Measurements from ENCODE around the gene CCR6.
"Not testable (repeated sequence)": the region's sequence is repeated elsewhere in the genome, so short reads cannot be mapped to it uniquely, and the experiment has no call there.

Gene CCR6

DNA sequence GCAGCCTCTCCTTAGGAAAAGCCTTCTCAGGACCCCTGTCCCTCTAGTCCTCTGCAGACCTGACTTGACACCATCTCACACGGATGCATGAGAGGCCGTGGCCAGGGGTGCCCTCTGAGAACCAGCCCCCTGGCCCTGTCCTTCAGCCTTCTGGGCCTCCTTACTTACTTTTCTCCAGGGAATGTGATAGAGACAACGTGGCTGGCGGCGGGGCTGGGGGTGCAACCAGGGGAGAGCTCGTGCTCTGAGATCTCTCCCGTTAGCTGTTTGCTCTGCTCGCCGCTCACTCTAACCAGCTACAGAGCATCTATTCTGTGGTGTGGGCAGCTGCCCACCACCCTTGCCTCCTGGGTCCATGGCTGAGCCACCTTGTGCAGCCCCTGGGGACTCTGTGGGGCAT lies 20.1 kb downstream of the CCR6 start:
- DNase-seq (ENCODE audit: low read depth), result no peak

DNA sequence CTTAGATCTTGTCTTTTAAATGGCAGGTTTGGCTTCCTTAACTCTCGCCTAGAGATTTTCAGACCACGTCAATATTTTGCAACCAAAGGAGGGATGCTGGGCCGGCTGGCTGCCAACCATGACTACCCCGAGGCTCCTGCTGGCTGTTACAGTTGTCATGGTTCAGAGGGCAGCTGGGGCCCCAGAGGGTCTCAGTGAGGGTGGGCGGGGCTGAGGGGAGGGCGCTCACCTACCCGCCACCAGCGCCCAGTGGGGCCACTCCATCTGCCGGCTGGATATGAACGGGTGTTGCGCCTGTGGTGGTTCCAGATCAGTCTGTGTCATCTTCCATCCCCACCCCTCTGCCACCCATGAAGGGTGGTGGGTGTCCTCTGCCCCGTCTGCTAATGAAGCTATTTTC lies 22.6 kb downstream of the CCR6 start:
- no peak for DNase-seq (ENCODE audit: low read depth)

DNA sequence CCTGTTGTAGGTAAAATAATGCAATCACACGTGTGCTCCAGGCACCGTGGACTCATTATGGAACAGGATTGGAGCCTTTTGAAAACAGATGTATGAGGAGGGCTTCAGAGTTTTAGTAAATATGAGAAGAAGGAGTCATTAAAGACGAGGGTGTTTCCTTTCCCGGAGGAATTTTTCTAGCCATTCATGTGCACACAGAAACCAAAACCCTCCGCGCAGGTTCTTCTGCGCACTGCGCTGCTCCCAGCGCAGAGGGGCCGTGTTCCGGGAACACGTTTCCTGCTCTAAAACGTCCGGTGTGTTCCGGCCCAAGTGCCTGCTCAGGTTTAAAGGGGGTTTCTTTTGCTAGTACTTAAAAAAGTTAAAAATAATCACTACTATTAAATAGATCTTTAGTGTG lies 23.2 kb downstream of the CCR6 start:
- no peak for DNase-seq (ENCODE audit: low read depth)

DNA sequence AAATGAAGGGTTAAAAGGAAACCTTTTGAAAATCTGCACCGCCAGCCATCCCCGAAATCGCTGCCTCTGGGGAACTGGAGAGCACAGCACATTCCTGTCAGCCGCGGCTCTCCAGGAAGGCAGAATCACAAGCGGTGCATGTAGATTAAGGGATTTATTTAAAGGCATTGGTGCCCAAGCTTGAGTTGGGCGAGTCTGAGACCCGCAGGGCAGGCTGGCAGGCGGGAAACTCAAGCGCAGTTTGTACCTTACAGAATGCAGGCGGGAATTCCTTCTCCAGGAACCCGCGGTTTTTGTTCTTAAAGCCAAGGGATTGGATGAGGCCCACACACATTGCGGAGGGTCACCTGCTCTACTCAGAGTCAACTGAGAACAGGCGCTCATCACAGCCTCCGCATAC lies 24.1 kb downstream of the CCR6 start:
- no peak for DNase-seq (ENCODE audit: low read depth)

DNA sequence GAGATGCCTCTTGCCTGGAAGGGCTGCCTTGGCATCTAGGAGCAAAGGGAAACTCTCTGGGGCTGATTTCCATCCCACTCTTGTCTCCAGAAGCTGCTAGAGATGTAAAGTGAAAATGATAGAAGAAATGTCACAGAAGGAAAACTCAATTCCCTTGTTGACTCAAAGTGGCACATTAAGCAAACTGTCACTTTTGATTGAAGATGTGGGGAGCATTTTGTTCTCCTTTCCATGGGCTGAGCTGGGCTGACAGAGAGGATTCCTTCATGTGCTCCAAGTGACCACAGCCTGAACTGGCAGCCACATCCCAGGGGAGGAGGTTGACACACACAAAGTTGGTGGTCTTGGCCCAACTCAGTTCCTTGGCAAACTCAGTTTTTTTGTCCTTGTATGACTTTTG lies 25.1 kb downstream of the CCR6 start:
- DNase-seq (ENCODE audit: low read depth), result no peak

DNA sequence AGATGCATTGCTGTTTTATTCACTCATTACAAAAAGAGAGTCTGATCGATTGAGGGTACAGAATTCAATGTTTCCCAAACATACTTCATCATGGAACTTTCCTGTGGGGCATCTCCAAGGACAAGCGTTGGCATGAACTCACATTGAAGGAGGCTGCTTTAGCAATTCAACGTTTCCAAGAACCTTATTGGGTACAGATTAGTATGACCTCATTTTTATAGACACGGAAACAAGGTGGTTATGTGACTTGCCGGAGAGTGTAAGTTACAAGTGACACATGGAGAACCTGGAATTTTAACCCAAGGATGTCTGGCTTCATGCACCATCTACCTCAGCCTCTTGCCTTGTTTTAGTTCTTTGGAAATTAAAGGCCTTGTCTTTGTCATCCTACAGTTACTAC lies 26.1 kb downstream of the CCR6 start:
- DNase-seq (ENCODE audit: low read depth), result no peak

DNA sequence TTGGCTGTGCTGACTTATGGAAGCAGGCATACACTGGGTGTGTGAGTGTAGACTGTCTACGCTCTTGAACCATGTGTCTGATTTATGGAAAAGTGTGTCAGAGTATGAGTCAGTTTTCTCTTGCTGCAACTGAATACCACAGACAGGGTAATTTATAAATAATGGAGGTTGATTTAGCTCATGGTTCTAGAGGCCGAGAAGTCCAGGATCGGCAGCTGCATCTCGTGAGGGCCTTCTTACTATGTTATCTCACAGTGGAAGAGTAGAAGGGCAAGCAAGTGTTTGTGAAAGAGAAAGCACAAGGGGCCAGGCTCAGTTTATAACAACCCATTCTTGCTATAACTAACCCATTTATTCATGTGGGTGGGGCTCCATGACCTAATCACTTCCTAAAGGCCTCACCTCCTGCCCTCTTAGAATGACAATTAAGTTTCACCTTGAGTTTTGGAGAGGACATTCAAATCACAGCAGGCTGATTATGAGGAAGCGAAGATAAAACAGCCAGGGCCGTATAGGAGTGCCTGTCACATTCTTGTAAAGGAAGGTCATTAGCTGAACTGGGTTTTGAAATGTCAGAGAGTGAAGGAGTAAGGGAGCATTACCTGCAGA lies 28.1 kb downstream of the CCR6 start:
- DNase-seq (ENCODE audit: low read depth), result no peak

DNA sequence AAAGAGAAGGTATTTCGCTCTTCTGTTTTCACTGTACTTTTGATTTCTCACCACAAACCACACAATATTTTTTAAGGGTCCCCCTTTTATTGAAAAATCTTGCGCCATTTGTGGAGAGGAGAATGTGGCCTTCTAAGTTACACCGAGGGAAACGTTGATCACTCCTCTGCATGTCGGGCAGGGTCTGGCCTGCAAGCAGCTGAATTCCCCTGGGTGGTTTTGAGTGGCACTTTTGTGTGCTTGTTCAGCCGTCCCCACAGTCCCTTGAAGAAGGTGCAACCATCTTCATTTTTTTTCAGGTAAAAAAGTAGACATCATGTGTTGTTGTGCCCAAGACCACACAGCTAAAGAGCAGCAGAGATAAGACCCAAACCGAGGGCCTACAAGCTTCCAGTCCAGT lies 28.8 kb downstream of the CCR6 start:
- no peak for DNase-seq (ENCODE audit: low read depth)

DNA sequence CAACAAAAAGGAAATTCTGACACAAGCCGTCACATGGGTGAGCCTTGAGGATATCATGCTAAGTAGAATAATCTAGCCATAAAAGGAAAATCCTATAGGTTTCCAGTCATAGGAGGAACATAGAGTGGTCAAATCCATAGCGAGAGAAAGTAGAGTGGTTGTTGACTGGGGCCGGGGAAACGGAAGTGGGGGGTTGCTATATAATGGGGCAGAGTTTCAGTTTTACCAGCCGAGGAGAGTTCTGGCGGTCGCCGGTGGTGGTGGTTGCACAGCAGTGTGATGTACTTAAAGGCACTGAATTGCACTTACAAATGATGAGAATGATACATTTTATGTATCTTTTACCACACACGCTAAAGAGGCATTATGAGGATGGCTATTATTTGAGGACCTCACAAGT lies 30.0 kb downstream of the CCR6 start:
- DNase-seq (ENCODE audit: low read depth), result no peak

DNA sequence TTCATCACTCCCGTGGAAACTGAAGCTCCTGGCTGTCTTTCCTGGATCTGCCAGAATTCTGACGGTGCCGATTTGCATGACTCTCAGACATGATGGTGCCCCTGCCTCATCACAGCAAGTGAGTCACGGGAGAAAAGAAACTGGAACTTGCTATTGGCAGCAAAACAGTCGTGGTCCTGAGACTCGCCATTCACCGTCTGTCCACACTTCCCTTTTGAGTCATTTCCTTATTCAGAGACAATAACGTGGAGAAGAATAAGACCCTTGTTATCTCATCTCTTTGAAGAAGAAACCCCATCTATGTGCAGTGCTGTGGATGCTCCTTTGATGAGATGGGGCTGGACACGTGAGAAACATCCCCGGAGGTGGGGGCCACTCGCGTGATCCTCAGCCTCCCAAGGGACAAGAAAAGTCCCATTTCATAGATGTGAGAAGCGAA lies 30.6 kb downstream of the CCR6 start:
- DNase-seq (ENCODE audit: low read depth), result no peak

DNA sequence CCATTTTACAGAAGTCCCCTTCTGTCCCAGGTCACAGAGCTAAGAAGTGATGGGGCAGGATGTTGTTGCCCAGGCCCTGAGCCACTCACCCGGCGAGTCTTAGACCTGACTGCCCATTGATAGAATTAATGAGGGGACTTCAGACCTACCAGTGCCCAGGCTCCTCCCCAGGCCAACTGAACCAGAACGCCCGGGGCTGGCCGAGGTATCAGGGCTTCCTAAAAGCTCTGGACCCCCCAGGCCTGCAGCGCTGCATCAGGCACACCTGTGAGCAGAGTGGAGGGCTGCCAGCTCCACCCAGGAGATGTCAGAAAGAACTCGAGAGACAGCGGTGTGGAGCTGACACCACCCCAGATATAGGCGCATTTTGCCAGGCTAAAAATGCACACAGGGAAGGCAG lies 31.4 kb downstream of the CCR6 start:
- DNase-seq (ENCODE audit: low read depth), result no peak

DNA sequence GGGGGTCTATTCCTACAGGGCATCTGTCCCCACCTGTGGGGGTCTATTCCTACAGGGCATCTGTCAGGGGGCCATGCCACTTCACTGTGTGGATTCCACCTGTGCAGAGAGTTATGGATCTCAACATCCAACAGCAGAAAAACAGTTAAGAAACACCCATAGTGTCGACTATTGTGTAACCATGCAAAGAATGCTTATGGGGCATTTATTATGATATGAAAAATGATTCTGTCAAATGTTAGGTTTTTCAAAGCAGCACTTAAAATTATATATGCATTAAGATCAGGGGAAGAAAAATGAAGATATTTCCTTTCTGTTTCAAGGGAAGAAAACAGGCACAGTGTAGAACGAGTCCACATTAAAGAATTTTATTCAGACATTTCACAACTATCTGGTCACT lies 32.0 kb downstream of the CCR6 start:
- no peak for DNase-seq (ENCODE audit: low read depth)

DNA sequence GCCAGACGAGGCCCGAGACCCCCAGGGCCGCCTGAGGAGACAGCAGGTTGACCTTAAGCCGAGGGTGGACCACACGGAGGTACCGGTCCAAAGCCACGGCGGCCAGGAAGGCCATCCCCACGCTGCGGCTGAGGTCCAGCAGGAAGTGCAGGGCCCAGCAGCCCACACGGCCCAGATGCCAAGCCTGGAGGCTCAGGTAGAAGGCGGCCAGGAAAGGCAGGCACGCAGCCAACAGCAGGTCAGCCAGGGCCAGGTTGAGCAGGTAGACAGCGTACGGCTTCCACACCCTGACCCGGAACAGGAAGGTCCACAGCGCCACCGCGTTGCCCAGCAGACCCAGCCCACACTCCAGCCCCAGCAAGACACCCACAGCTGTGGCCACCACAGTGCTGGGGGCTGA lies 34.5 kb downstream of the CCR6 start:
- no peak for DNase-seq (ENCODE audit: low read depth)

DNA sequence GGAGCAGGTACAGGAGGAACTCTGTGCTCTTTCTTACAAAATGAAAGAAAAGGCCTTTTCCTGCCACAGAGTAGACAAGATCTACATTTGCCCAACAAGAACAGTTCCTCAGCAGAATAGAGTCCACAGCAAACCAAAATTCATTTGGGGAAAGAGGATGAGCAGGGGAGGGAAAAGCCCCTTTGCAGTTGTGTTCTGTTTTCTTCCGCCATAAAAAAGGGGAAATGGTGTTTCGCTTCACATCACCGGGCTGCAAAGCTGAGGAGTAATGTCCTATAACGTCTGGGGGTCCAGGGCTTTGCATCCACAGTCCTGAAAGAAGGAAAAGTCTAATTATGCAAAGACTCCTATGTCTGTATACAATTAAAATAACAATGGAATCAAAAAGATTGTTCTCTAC lies 35.0 kb downstream of the CCR6 start, which contains the start of gene GPR31:
GPR31 (minus strand) TSS at position 118 of the 400 bp plus-strand sequence. CDS start 149 bp downstream, outside the sequence.
- DNase-seq (ENCODE audit: low read depth), result no peak

DNA sequence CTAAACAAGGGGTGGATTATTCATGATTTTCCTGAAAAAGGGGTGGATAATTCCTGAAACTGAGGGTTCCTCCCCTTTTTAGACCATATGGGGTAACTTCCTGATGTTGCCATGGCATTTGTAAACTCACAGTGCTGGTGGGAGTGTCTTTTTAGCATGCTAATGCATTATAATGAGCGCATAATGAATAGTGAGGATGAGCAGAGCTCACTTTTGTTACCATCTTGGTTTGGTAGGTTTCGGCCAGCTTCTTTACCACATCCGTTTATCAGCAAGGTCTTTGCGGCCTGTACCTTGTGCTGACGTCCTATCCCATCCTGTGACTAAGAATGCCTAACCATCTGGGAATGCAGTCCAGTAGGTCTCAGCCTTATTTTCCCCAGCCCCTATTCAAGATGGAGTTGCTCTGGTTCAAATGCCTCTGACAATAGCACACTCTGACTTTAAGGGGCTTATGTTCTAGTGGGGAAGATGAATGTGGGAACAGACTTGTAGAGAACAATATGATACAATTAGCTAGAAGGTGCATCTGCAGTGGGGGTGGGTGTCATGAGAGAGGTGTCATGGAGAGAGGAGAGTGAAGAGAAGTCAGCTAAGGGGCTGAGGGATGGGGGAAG lies 39.1 kb downstream of the CCR6 start:
- no peak for DNase-seq (ENCODE audit: low read depth)

DNA sequence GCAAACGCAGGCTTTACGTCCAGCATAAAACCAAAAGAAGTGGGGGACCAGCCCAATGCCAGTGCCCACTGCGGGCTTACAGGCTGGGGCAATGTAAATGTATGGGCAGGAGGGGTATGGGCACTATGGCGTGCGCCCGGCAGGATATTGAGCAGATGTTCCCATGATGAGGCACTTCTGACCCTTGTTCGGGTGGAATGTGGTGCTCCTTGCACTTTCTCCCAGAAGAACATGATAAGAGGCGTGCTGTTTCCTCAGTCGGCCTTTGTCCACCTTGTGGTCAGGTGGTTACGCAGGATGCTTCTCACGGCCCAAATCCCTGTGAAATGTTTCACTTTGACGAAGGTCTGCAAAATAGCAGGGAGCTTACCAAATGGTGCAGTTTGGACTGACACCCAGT lies 39.7 kb downstream of the CCR6 start:
- no peak for DNase-seq (ENCODE audit: low read depth)

DNA sequence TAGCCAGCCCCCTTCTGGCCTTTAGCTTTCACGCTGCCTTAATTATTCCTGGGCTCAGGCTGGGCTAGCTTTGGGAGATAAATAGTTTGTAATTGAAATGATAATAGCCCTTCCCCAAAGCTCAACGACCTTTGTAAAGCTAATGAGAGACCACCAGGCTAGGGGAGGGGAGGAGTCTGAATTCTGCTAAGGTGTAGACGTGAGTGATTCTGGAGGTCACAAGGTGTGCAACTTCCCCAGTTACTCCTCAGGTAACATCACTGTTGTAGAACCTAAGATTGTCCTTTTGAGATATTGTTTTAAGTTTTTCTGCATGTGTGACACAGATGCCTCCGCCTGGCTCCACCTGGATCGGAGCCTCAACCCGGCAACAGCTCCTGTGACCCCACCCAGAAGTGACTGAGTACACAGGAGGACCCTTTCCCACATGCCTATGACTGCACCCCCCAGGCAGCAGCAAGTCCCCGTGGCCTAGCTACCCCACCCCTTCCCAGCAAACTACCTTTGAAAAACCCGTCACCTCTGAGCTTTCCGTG lies 40.6 kb downstream of the CCR6 start:
- no peak for DNase-seq (ENCODE audit: low read depth)

DNA sequence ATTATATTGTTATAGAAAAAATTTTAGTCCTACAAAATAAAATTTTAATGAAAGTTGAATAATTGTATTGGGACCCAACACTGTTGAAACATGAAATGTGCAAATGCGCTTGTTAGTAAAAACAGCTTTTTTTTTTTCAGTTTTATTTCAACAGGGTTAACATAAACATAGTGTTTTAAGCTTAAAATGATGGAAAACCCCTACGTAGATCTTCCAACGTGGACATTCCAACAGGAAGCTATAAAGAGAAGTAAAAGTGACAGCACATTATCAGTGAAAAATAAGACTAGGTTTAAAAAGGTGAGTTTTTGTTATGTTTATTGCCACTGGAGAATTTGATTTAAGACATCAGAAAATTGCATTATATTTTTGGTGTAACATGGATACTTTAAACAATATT lies 41.4 kb downstream of the CCR6 start:
- no peak for DNase-seq (ENCODE audit: low read depth)

DNA sequence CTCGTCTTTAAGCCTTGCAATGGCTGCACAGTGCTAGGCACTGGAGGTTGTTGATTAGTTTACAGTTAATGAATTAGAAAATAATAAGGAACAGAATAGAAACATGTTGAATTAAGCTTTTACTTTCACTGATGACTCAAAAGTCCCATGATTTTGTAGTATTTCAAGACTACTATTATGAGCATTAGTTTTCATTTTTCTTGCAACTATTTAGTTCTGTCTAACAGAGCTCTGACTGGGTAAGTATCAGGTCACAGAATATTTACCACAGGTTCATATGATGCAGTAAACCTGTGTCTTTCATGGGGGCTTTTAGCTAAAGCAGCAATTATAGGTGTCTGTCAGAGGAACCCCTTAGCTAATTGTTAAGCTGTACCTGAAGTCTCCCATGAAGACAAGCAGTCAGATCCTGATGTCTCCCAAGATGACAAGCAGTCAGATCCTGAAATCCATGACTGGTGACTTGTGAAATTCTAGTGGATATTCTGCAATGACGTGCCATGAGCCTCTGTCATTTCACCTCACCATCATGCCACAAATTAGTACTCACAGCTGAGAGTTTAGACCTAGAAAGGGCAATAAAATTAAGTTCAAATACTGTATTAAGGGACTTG lies 43.1 kb downstream of the CCR6 start:
- no peak for DNase-seq (ENCODE audit: low read depth)

DNA sequence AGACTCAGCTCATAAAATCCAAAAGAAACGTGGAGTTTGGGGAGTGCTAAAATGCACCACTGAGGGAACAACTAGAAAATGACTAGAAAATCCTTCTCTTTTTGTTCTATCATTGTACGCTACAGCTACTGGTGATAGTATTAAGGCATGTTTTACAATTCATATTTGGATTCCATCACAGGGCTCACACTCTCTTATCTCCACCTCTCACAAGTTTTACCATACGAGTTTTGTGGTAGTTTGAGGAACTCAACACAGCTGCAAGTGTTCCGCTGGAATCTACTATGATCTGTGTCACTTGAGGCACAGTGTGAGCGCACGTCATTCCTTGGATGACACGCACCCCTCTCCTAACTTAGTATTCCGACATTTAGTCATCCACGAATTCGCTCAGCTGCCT lies 44.8 kb downstream of the CCR6 start:
- not testable (repeated sequence) for DNase-seq (ENCODE audit: low read depth)

DNA sequence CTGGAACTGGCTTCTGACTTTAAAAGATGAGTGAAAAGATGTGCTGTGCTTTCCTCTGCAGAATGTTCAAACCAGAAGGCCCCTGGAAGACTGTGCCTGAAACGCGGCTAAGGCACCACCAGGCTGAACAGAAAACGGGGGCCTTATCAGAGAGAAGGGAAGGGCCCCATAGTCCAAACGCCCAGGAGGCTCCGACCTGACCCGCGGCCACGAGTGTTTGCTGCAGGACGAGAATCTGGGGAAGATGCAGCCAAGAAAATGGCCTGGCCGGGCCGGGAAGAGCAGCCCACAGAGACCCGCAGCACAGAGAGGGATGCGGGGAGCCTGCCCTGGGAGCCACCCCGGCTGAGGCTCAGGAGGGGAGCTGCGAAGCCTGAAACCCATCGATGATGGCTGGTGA lies 45.4 kb downstream of the CCR6 start:
- not testable (repeated sequence) for DNase-seq (ENCODE audit: low read depth)

DNA sequence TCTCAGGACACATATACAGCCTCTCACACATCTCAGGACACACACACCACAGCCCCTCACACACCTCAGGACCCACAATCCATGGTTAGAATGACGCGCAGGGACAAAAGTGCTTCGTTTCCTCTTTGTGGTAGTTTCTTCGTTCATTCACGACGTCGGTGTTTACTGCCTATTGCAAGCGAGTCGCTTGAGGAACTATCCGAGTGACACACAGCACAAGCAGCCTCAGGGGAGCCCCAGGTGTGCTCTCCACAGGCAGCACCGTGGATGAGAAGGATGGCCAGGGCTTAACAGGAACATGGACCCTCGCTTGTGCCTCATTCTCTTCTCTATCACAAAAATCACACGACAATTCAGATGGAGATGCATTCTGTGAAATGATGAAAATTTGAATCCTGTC lies 47.0 kb downstream of the CCR6 start:
- not testable (repeated sequence) for DNase-seq (ENCODE audit: low read depth)

DNA sequence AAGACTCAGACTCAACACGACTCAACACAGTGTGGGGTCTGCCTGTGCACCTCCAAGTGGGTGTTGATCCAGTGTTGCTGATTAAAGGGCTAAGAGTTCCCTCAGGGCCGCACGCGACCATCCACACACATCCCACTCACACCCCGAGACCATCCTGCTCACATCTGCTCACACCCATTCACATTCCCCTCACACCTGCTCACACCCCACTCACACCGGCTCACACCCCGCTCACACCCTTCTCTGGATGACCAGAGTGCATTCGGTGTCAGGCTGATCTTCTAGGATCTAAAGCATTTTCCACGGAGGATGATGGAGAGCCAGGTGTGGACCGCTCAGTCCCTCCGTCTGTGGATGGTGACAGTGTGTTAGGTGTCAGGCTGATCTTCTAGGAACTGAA lies 48.4 kb downstream of the CCR6 start:
- DNase-seq (ENCODE audit: low read depth), result not testable (repeated sequence)

DNA sequence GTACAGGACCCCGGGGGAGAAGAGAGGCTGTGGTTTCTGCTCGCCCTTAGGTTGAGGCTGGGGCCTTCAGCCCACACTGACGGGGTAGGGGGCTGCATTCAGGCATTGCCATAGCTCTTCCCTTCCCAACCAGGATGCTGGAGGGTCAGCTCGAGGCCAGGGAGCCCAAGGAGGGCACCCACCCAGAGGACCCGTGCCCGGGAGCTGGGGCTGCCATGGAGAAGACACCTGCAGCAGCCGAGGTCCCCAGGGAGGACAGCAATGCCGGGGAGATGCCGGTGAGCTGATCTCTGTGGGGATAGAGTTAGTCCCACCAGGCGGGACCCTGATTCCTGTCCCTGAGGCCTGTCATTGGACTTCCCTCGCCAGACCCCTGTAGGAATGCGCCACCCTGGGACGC lies 49.1 kb downstream of the CCR6 start:
- DNase-seq (ENCODE audit: low read depth), result not testable (repeated sequence)
